B cell (primary cell): ENCODE results near the gene COL26A1. TPM values are rescaled to one million over a fixed set of nuclear protein-coding genes. Genes with fewer than 3 reads are reported as not detected.

Source experiments
- ATAC-seq: fragments of 200-7000 bp; cut with Tn5 transposase; one replicate; pipeline ENCODE4 v1.10.0; 2021; ENCODE audit warnings: low read depth, mild to moderate bottlenecking, moderate number of reproducible peaks, moderate library complexity
- CTCF ChIA-PET: fragments of 350-600 bp; sonication (Branson Sonifier 250); formaldehyde crosslinking; loops from one replicate; lab custom pipeline; 2021; ENCODE audit warnings: antibody characterized with exemption, inconsistent platforms; lab: Charles Lee
- POLR2A ChIA-PET: fragments of 350-600 bp; sonication (Branson Sonifier 250); formaldehyde crosslinking; loops from one replicate; lab custom pipeline; 2021; ENCODE audit warnings: antibody characterized with exemption; lab: Charles Lee
- DNase-seq: peaks from one replicate; pipeline ENCODE4 v3.0.0; 2013
- H2AFZ ChIP-seq: 2 replicates; pipeline ENCODE4 v1.6.1; 2012; ENCODE audit warnings: mild to moderate bottlenecking, low read depth, low read length; ENCODE audit not compliant: insufficient read depth, poor library complexity, severe bottlenecking
- H3K27ac ChIP-seq, 2 donors: 1 replicate in 1 of 2; 2 replicates in 1 of 2; pipeline ENCODE4 v1.5.1; 2012 to 2013; ENCODE audit warnings: low read length in 2 of 2, mild to moderate bottlenecking in 2 of 2, moderate library complexity in 1 of 2
- H3K27me3 ChIP-seq, 4 experiments: fragments of 200-600 bp in 1 of 4; sonication (generic) in 1 of 4; replicated peaks in 1 of 4; 1 replicate in 2 of 4; 2 replicates in 2 of 4; pipeline versions ENCODE4 v1.6.1 to v1.7.0; 2013 to 2016; ENCODE audit warnings: low read length in 3 of 4, mild to moderate bottlenecking in 2 of 4, mixed read lengths in 1 of 4, moderate library complexity in 1 of 4; ENCODE audit not compliant: insufficient read depth in 4 of 4, control insufficient read depth in 3 of 4; ENCODE audit errors: control extremely low read depth in 1 of 4
- H3K36me3 ChIP-seq, 2 experiments: replicated peaks in 1 of 2; 1 replicate in 1 of 2; 2 replicates in 1 of 2; pipeline versions ENCODE4 v1.6.1 to v1.7.1; 2013; ENCODE audit warnings: low read length in 1 of 2; ENCODE audit not compliant: insufficient read depth in 2 of 2, control insufficient read depth in 1 of 2; ENCODE audit errors: control extremely low read depth in 1 of 2, extremely low read depth in 1 of 2
- H3K4me1 ChIP-seq, 2 donors: fragments of 200-600 bp in 1 of 2; sonication (generic) in 1 of 2; 1 replicate in 1 of 2; 2 replicates in 1 of 2; pipeline versions ENCODE4 v1.5.1 to v1.6.1; 2013 to 2017; ENCODE audit warnings: low read length in 2 of 2; ENCODE audit not compliant: control insufficient read depth in 2 of 2, insufficient read depth in 2 of 2
- H3K4me2 ChIP-seq: replicated peaks from 2 replicates; pipeline ENCODE3; 2012; ENCODE audit warnings: mild to moderate bottlenecking, low read depth, low read length; ENCODE audit not compliant: poor library complexity, severe bottlenecking
- H3K4me3 ChIP-seq, 5 experiments: fragments of 200-600 bp in 1 of 5; sonication (generic) in 1 of 5; 1 replicate in 3 of 5; 2 replicates in 2 of 5; pipeline versions ENCODE4 v1.5.1 to v1.7.0; 2011 to 2016; ENCODE audit warnings: low read length in 4 of 5, mild to moderate bottlenecking in 4 of 5, low read depth in 2 of 5, control low read depth in 1 of 5, moderate library complexity in 1 of 5; ENCODE audit not compliant: insufficient read depth in 1 of 5; ENCODE audit errors: control extremely low read depth in 1 of 5, extremely low read depth in 1 of 5
- H3K79me2 ChIP-seq: fragments of 200-600 bp; sonication (generic); one replicate; pipeline ENCODE4 v1.6.0; 2016; ENCODE audit warnings: low read length; ENCODE audit not compliant: control insufficient read depth, insufficient read depth
- H3K9ac ChIP-seq: fragments of 200-600 bp; sonication (generic); 2 replicates; pipeline ENCODE4 v1.6.1; 2017; ENCODE audit warnings: mild to moderate bottlenecking, low read length, moderate library complexity
- H3K9me3 ChIP-seq, 3 donors: one replicate each; pipeline versions ENCODE4 v1.6.1 to v1.7.1; 2013; ENCODE audit warnings: low read length in 2 of 3; ENCODE audit not compliant: control insufficient read depth in 2 of 3, insufficient read depth in 1 of 3; ENCODE audit errors: control extremely low read depth in 1 of 3
- H4K20me1 ChIP-seq: 2 replicates; pipeline ENCODE4 v1.6.0; 2012; ENCODE audit warnings: mild to moderate bottlenecking, low read length; ENCODE audit not compliant: insufficient read depth, control insufficient read depth, poor library complexity, severe bottlenecking
- H3K27ac Mint-ChIP-seq: one replicate; pipeline ENCODE4 v1.8.0; 2021; ENCODE audit warnings: mixed read lengths
- H3K27me3 Mint-ChIP-seq: one replicate; pipeline ENCODE4 v1.8.0; 2021; ENCODE audit warnings: mixed read lengths
- H3K4me1 Mint-ChIP-seq: one replicate; pipeline ENCODE4 v1.8.0; 2021; ENCODE audit warnings: mixed read lengths
- H3K4me3 Mint-ChIP-seq: one replicate; pipeline ENCODE4 v1.8.0; 2021; ENCODE audit warnings: mixed read lengths
- H3K9me3 Mint-ChIP-seq: one replicate; pipeline ENCODE4 v1.8.0; 2022; ENCODE audit warnings: mixed read lengths; ENCODE audit not compliant: insufficient read depth
- EZH2 ChIP-seq: IDR thresholded peaks from 2 replicates; pipeline ENCODE4 v1.6.1; 2012; ENCODE audit warnings: borderline replicate concordance, low read depth, mild to moderate bottlenecking, moderate library complexity, low read length; ENCODE audit not compliant: insufficient read depth, poor library complexity, severe bottlenecking
- WGBS: methylation state at CpG from one replicate; pipeline ENCODE4 v1.1.5; 2013; ENCODE audit warnings: missing lambda C conversion rate; ENCODE audit not compliant: insufficient coverage; 5-methylcytosine and 5-hydroxymethylcytosine counted together
- intact Hi-C: fragments of 100-400 bp; cut with micrococcal nuclease; formaldehyde crosslinking; loops from one replicate; pipeline ENCODE4 v1.10.0; 2022
- polyA plus RNA-seq: library from polyadenylated mRNA; depleted of rRNA; stranded (reverse); fragments of >200 nt; gene quantifications from 2 replicates; pipeline ENCODE4 v1.2.3, GENCODE V29; 2012
- total RNA-seq, 2 donors: library from RNA; stranded (reverse); fragments of 120-200 nt in 1 of 2; gene quantifications; 1 replicate in 1 of 2; 2 replicates in 1 of 2; pipeline versions ENCODE4 v1.2.3 to v1.2.4, GENCODE V29; 2013 to 2022
- TF ChIP-seq, protein P1 (sequence below): fragments of 200-600 bp; IDR thresholded peaks from one replicate; pipeline ENCODE4 v1.8.0; 2022; ENCODE audit warnings: antibody characterized with exemption, mild to moderate bottlenecking

The COL26A1 gene
- total and polyA plus RNA-seq, 2 donors (not counting 1 experiment from before 2014, with no cell fraction given) = not detected

DNA sequence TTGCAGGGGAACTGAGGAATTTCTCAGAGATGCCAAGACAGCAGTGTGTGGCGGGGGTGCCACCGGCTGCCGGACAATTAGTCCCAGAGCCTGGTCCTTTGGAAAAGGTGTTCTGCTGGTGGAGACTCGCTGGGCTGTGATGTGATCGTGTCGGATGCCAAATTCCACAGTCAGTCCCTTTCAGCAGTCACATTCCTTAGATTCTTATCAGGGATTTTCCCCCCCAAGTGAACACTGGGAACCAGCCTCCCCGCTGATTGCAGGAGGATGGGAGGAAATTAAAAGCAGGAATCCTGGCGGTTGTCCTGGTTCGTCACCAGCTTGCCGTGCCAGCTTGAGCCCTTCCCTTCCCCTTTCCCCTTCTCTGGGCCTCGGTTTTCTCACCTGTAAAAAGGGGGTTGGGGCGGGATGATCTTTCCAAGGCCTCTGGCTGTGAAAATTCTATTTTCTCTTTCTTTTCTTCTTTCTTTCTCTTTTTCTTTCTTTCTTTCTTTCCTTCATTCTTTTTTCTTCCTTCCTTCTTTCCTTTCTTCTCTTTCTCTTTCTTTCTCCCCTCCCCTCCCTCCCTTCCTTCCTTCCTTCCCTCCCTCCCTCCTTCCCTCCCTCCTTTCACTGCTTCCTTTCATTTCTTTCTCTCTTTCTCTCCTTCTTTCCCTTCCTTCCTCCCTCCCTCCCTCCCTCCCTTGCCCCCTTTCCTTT, 39.6 kb downstream of the COL26A1 start:
- ChIA-PET POLR2A (interaction anchor here (0.6 kb wide), 1 partner anchor 8 kb away, joined by 4 read pairs; no protein-coding TSS in a partner anchor), CTCF (no interaction called here)
- Mint-ChIP-seq H3K4me3 (no peak overlapping the region), H3K27ac (no peak overlapping the region), H3K27me3 (peaks cover 35% of the 10 kb centered on the region), H3K4me1 (no peaks in the 10 kb centered on the region), H3K9me3 (no peaks in the 10 kb centered on the region)
- Histone ChIP-seq H3K27me3 (peaks cover 0 to 23% (median 10%) of the 10 kb centered on the region in 4 experiments), H3K36me3 (no peaks in the 10 kb centered on the region), H3K4me3 (no peak overlapping the region), H3K79me2 (no peaks in the 10 kb centered on the region), H3K4me2 (no peak overlapping the region), H3K9me3 (peaks cover 0 to 5% (median 0%) of the 10 kb centered on the region in 3 donors), H4K20me1 (no peaks in the 10 kb centered on the region), H2AFZ (no peak overlapping the region), H3K4me1 (no peaks in the 10 kb centered on the region), H3K9ac (no peak overlapping the region), H3K27ac (no peak overlapping the region)
- intact Hi-C loops = no loop called here
- no peak for DNase-seq
- TF ChIP-seq EZH2 = no peak
- TF ChIP-seq, protein P1, sequence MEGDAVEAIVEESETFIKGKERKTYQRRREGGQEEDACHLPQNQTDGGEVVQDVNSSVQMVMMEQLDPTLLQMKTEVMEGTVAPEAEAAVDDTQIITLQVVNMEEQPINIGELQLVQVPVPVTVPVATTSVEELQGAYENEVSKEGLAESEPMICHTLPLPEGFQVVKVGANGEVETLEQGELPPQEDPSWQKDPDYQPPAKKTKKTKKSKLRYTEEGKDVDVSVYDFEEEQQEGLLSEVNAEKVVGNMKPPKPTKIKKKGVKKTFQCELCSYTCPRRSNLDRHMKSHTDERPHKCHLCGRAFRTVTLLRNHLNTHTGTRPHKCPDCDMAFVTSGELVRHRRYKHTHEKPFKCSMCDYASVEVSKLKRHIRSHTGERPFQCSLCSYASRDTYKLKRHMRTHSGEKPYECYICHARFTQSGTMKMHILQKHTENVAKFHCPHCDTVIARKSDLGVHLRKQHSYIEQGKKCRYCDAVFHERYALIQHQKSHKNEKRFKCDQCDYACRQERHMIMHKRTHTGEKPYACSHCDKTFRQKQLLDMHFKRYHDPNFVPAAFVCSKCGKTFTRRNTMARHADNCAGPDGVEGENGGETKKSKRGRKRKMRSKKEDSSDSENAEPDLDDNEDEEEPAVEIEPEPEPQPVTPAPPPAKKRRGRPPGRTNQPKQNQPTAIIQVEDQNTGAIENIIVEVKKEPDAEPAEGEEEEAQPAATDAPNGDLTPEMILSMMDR = no peak
- ATAC-seq = no peak
- WGBS = 87% methylated on average over 4 of the region's 12 CpGs

DNA sequence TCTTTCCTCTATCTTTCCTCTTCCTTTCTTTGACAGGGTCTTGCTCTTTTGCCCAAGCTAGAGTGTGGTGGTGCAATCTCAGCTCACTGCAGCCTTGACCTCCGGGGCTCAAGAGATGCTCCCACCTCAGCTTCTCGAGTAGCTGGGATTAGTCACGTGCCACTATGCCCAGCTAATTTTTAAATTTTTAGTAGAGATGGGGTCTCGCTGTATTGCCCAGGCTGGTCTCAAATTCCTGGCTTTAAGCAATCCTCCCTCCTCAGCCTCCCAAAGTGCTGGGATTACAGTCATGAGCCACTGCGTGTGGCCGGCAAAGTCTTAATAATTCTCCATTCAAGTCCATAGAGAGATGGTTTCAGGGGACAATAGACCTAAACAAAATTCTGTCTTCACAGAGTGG, 40.2 kb downstream of the COL26A1 start:
- H3K4me3 Mint-ChIP-seq = no peak overlapping the region
- H2AFZ ChIP-seq = no peak overlapping the region
- H3K9me3 ChIP-seq = peaks cover 0 to 5% (median 0%) of the 10 kb centered on the region in 3 donors
- no peaks in the 10 kb centered on the region for H3K79me2 ChIP-seq
- H3K27me3 Mint-ChIP-seq = peaks cover 38% of the 10 kb centered on the region
- WGBS = no CpG with 5 or more reads among the region's 6 CpGs
- H3K27ac Mint-ChIP-seq = no peak overlapping the region
- H3K9me3 Mint-ChIP-seq = no peaks in the 10 kb centered on the region
- H3K4me1 Mint-ChIP-seq = no peaks in the 10 kb centered on the region
- intact Hi-C loops = no loop called here
- no peak overlapping the region for H3K27ac ChIP-seq
- H3K9ac ChIP-seq = no peak overlapping the region
- DNase-seq (no peak), ATAC-seq (no peak)
- CTCF ChIA-PET = no interaction called here
- H3K4me1 ChIP-seq = no peaks in the 10 kb centered on the region
- peaks cover 0 to 23% (median 8%) of the 10 kb centered on the region in 4 experiments for H3K27me3 ChIP-seq
- no peak overlapping the region for H3K4me2 ChIP-seq
- POLR2A ChIA-PET = interaction anchor here (0.6 kb wide), 1 partner anchor 8 kb away, joined by 4 read pairs; no protein-coding TSS in a partner anchor
- TF ChIP-seq EZH2 = no peak
- TF ChIP-seq, protein P1 = no peak
- no peaks in the 10 kb centered on the region for H3K36me3 ChIP-seq
- no peak overlapping the region for H3K4me3 ChIP-seq
- H4K20me1 ChIP-seq = no peaks in the 10 kb centered on the region
